ENCODE measurements around the gene MBIP. TPM values are rescaled to one million over a fixed set of nuclear protein-coding genes. Genes with fewer than 3 reads are reported as not detected.
A peak's percentile ranks its signal among the peaks of the same experiment; 100 is the strongest.

MBIP gene
- total and polyA plus RNA-seq, 2 experiments from 2014 or later, result 24.4 to 49.7 TPM

GRCh38 chr14:36315159-36315853 is 5.1 kb downstream of the MBIP start:
- H3K27me3 ChIP-seq (ENCODE audit: insufficient read depth), result no peaks in the 10 kb centered on the region
- H3K27ac ChIP-seq (ENCODE audit: low read depth), result no peak overlapping the region
- peaks cover under 1% of the 10 kb centered on the region for H3K27me3 Mint-ChIP-seq (ENCODE audit: insufficient read depth, low read depth, poor library complexity)
- no peak overlapping the region for H3K4me3 Mint-ChIP-seq
- H3K4me2 ChIP-seq, result peak overlapping the region; percentile 41; the same call in 1 of the 2 replicates
- H3K79me2 ChIP-seq (replicated peaks; ENCODE audit: insufficient read depth), result peaks cover 77% of the 10 kb centered on the region
- peak; percentile 36; the same call in 2 of the 3 replicates for ATAC-seq
- peaks cover 37% of the 10 kb centered on the region for H3K4me1 Mint-ChIP-seq
- H3K9me2 ChIP-seq (ENCODE audit: insufficient read depth), result no peaks in the 10 kb centered on the region
- no peak overlapping the region for H2AFZ ChIP-seq
- no peak overlapping the region for H3K4me3 ChIP-seq
- H3K4me1 ChIP-seq (ENCODE audit: insufficient read depth), result peaks cover 32% of the 10 kb centered on the region
- TF ChIP-seq ZNF331 (CRISPR knock-in tag; IDR thresholded peaks at IDR 0.05; ENCODE audit: low read depth) (no peak), EZH2phosphoT487 (IDR thresholded peaks at IDR 0.05; ENCODE audit: unreplicated experiment) (no peak), STAT1 (IDR thresholded peaks at IDR 0.05; ENCODE audit: unreplicated experiment) (no peak), POLR2AphosphoS5 (IDR thresholded peaks at IDR 0.05; ENCODE audit: low read depth) (no peak), EZH2 (IDR thresholded peaks at IDR 0.05; ENCODE audit: low read depth, unreplicated experiment) (no peak), ZNF114 (CRISPR knock-in tag; IDR thresholded peaks at IDR 0.05) (no peak), ZNF462 (CRISPR knock-in tag; IDR thresholded peaks at IDR 0.05) (no peak), REST (IDR thresholded peaks at IDR 0.05; ENCODE audit: unreplicated experiment) (no peak), JUNB (IDR thresholded peaks at IDR 0.05; ENCODE audit: unreplicated experiment) (no peak), CTCF (conservative IDR thresholded peaks at IDR 0.05; ENCODE audit: low read depth in 2 of 2) (no peak), CREB1 (CRISPR knock-in tag; IDR thresholded peaks at IDR 0.05; ENCODE audit: low read depth) (no peak), NANOG (IDR thresholded peaks at IDR 0.05; ENCODE audit: borderline replicate concordance) (no peak)
- peaks cover 4% of the 10 kb centered on the region for H3K36me3 ChIP-seq (ENCODE audit: insufficient read depth)
- no peaks in the 10 kb centered on the region for H3K9me3 Mint-ChIP-seq
- H4K20me1 ChIP-seq (replicated peaks; ENCODE audit: insufficient read depth), result no peaks in the 10 kb centered on the region
- peak; percentile 20 for DNase-seq (ENCODE audit: low spot score)
- H3F3A ChIP-seq (replicated peaks; ENCODE audit: low read depth), result no peaks in the 10 kb centered on the region
- peaks cover 16% of the 10 kb centered on the region for H3K36me3 Mint-ChIP-seq (ENCODE audit: low read depth)
- no peak overlapping the region for H3K27ac Mint-ChIP-seq
